Kidney epithelial cell (primary cell): Measurements from ENCODE around the gene LARP1. TPM values are rescaled to one million over a fixed set of nuclear protein-coding genes. Genes with fewer than 3 reads are reported as not detected.
"Not testable (repeated sequence)": the region's sequence is repeated elsewhere in the genome, so short reads cannot be mapped to it uniquely, and the experiment has no call there.

ENCODE experiments used
- DNase-seq: peaks from one replicate; pipeline ENCODE4 v3.0.0-alpha.2; 2010; ENCODE audit warnings: low read depth
- H3K27me3 ChIP-seq: 2 replicates; pipeline ENCODE4 v1.6.0; 2011; ENCODE audit warnings: low read length; ENCODE audit not compliant: control insufficient read depth, insufficient read depth
- H3K36me3 ChIP-seq: 2 replicates; pipeline ENCODE4 v1.5.1; 2011; ENCODE audit warnings: low read length; ENCODE audit not compliant: control insufficient read depth, insufficient read depth
- H3K4me3 ChIP-seq: 2 replicates; pipeline ENCODE4 v1.5.1; 2011; ENCODE audit warnings: low read depth, mild to moderate bottlenecking, control low read depth, low read length
- CTCF ChIP-seq: IDR thresholded peaks from 2 replicates; pipeline ENCODE4 v1.5.1; 2011; ENCODE audit warnings: mild to moderate bottlenecking, moderate library complexity, low read length, control low read depth, inconsistent platforms; ENCODE audit not compliant: insufficient read depth, poor library complexity, severe bottlenecking
- total RNA-seq: library from RNA; depleted of rRNA; stranded (reverse); fragments of >200 nt; gene quantifications from 2 replicates; pipeline ENCODE4 v1.2.3, GENCODE V29; 2015

The LARP1 gene
- total RNA-seq, 1 donor from 2014 or later = 142 TPM

- TF ChIP-seq CTCF = no peak
- H3K36me3 ChIP-seq = no peaks in the 10 kb centered on the region
- DNase-seq = no peak
Observed at GRCh38 chr5:154831451-154831850, 76.3 kb downstream of the LARP1 start.

GRCh38 chr5:154832804-154833203 lies 77.6 kb downstream of the LARP1 start:
- not testable (repeated sequence) for H3K27me3 ChIP-seq, H3K4me3 ChIP-seq, H3K36me3 ChIP-seq, DNase-seq

More at GRCh38 chr5:154831451-154831850, 76.3 kb downstream of the LARP1 start:
- Histone ChIP-seq H3K4me3 (no peak overlapping the region), H3K27me3 (no peaks in the 10 kb centered on the region)

- no peak overlapping the region for H3K4me3 ChIP-seq
- H3K27me3 ChIP-seq = no peaks in the 10 kb centered on the region
- no peak for TF ChIP-seq CTCF
- no peak for DNase-seq
- H3K36me3 ChIP-seq = no peaks in the 10 kb centered on the region
Observed at GRCh38 chr5:154834053-154834452, 78.9 kb downstream of the LARP1 start.

- H3K36me3 ChIP-seq, H3K27me3 ChIP-seq, H3K4me3 ChIP-seq, DNase-seq: not testable (repeated sequence)
Observed at GRCh38 chr5:154835701-154836052, 80.5 kb downstream of the LARP1 start.

- Histone ChIP-seq H3K4me3 (no peak overlapping the region), H3K27me3 (no peaks in the 10 kb centered on the region), H3K36me3 (no peaks in the 10 kb centered on the region)
- no peak for TF ChIP-seq CTCF
- no peak for DNase-seq
Observed at GRCh38 chr5:154836225-154836624, 81.0 kb downstream of the LARP1 start.

- no peak overlapping the region for H3K4me3 ChIP-seq
- no peaks in the 10 kb centered on the region for H3K27me3 ChIP-seq
- no peaks in the 10 kb centered on the region for H3K36me3 ChIP-seq
- TF ChIP-seq CTCF = no peak
- DNase-seq = no peak
Observed at GRCh38 chr5:154837009-154837901, 82.1 kb downstream of the LARP1 start.
